ENCODE measurements around the gene CYP3A5. TPM values are rescaled to one million over a fixed set of nuclear protein-coding genes. Genes with fewer than 3 reads are reported as not detected.
A peak's percentile ranks its signal among the peaks of the same experiment; 100 is the strongest.

Gene CYP3A5
- total RNA-seq, 3 donors from 2014 or later, result 8.5 to 25.9 (median 15.4) TPM

DNA sequence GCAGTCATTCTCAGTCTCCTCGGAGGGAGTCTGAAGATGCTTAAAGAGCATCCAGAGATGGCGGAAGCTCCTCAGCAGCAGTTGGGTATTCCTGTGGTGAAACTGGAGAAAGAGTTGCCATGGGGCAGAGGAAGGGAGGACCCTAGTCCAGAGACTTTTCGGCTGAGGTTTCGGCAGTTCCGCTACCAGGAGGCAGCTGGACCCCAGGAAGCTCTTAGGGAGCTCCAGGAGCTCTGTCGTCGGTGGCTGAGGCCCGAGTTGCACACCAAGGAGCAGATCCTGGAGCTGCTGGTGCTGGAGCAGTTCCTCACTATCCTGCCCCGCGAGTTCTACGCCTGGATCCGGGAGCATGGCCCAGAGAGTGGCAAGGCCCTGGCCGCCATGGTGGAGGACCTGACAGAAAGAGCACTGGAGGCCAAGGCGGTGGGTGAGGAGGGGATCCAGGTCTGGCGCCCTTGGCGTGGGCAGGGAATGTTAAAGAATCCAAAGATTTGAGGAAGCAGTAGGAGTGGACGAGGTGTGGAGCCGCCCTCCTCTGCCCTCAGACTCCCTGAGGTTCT is 60.1 kb downstream of the CYP3A5 start:
- peaks cover 5% of the 10 kb centered on the region for H3K36me3 ChIP-seq
- TF ChIP-seq POLR2A (IDR thresholded peaks at IDR 0.05) (no peak), POLR2AphosphoS5 (IDR thresholded peaks at IDR 0.05) (no peak)
- TF ChIP-seq, protein P1, sequence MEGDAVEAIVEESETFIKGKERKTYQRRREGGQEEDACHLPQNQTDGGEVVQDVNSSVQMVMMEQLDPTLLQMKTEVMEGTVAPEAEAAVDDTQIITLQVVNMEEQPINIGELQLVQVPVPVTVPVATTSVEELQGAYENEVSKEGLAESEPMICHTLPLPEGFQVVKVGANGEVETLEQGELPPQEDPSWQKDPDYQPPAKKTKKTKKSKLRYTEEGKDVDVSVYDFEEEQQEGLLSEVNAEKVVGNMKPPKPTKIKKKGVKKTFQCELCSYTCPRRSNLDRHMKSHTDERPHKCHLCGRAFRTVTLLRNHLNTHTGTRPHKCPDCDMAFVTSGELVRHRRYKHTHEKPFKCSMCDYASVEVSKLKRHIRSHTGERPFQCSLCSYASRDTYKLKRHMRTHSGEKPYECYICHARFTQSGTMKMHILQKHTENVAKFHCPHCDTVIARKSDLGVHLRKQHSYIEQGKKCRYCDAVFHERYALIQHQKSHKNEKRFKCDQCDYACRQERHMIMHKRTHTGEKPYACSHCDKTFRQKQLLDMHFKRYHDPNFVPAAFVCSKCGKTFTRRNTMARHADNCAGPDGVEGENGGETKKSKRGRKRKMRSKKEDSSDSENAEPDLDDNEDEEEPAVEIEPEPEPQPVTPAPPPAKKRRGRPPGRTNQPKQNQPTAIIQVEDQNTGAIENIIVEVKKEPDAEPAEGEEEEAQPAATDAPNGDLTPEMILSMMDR (IDR thresholded peaks at IDR 0.05), result no peak
- intact Hi-C loops (cut with DNase I; ENCODE audit: low total_unique reads), result no loop called here
- H3K27me3 ChIP-seq, result no peaks in the 10 kb centered on the region
- H3K4me1 ChIP-seq, result peaks cover 0 to 10% of the 10 kb centered on the region in 2 donors
- no peak overlapping the region for H3K4me3 ChIP-seq
- H3K27ac ChIP-seq, result no peak overlapping the region
- H3K9me3 ChIP-seq, result no peaks in the 10 kb centered on the region
- DNase-seq (ENCODE audit: low spot score in 2 of 2), result no peak

- no peak for DNase-seq (ENCODE audit: low spot score in 2 of 2)
- H3K27me3 ChIP-seq, result no peaks in the 10 kb centered on the region
- H3K4me3 ChIP-seq, result no peak overlapping the region
- intact Hi-C loops (cut with DNase I; ENCODE audit: low total_unique reads), result no loop called here
- peaks cover 0 to 10% of the 10 kb centered on the region in 2 donors for H3K4me1 ChIP-seq
- no peaks in the 10 kb centered on the region for H3K9me3 ChIP-seq
- peaks cover 5% of the 10 kb centered on the region for H3K36me3 ChIP-seq
- H3K27ac ChIP-seq, result no peak overlapping the region
- no peak for TF ChIP-seq POLR2AphosphoS5 (IDR thresholded peaks at IDR 0.05)
- TF ChIP-seq POLR2A (IDR thresholded peaks at IDR 0.05), result no peak
- TF ChIP-seq, protein P1 (IDR thresholded peaks at IDR 0.05), result no peak
These were observed 61.1 kb downstream of the CYP3A5 start for GRCh38 chr7:99618726-99619125.

DNA sequence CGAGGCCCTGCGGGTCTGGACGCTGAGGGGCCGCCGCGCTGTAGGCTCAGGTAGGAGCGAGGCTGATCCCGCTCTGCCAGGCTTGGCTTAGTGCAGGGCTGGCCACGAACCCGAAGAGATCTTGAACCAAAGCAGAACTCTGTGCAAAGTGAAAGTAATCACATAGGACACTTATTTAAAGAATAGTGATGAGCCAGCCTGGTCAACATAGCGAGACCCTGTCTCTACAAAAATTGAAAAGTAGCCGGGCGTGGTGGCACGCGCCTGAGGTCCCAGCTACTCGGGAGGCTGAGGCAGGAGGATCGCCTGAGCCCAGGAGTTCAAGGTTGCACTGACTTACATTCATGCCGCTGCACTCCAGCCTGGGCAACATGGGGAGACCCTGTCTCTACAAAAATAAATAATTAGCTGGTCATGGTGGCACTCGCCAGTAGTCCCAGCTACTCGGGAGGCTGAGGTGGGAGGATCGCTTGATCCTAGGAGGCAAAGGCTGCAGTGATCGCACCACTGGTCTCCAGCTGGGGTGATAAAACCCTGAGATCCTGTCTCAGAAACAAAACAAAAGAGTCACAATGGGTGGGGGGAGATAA is 62.5 kb downstream of the CYP3A5 start:
- TF ChIP-seq, protein P1 (IDR thresholded peaks at IDR 0.05), result no peak
- TF ChIP-seq POLR2A (IDR thresholded peaks at IDR 0.05), result no peak
- TF ChIP-seq POLR2AphosphoS5 (IDR thresholded peaks at IDR 0.05), result no peak
- intact Hi-C loops (cut with DNase I; ENCODE audit: low total_unique reads), result no loop called here

DNA sequence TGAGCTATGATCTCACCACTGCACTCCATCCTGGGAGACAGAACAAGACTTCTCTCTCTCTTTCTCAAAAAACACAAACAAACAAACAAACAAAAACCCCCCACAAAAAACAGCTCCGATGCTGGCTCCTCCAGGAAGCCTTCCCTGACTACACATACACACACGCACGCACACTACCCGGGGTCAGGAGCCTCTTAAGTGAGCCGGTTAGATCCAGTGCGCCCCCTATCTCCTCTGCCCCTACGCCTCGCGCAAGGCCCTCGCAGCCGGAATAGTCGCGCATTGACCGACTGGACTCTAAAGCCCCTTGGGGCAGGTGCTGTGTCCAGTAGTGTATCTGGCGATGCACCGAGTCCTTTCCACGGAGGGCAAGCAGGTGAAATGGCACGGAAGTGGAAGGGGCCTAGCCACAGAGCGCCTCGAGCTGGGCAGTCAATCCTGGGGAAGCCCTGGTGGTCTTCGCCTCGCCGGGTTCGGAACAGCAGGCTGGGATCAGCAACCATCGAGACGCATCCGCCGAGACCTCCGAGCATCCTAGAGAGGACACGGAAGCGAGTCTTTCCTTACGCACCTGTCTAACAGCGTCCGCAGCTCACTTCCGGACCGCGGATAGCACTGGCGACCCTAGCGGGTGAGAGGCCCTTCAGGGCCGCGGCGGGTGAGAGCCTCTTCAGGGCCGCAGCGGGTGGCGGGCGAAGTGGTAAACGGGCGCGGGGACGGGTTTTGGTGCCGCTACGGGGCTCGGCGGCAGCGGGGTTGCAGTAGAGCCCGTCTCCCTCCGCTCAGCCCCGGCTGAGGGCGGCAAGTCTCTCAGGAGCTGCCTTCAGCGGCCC is 63.2 kb downstream of the CYP3A5 start, which contains the start of gene ZSCAN25:
Gene ZSCAN25, plus strand, starts transcription at position 588 of the 833 bp plus-strand sequence. CDS start 2,661 bp downstream, outside the sequence.
- Histone ChIP-seq H3K9me3 (no peaks in the 10 kb centered on the region), H3K27ac (peak within 1 kb of the TSS; percentile 87 to 90), H3K4me3 (peak within 1 kb of the TSS; percentile 74 to 98 (median 84)), H3K4me1 (peaks cover 0 to 10% of the 10 kb centered on the region in 2 donors), H3K36me3 (peaks cover 5% of the 10 kb centered on the region), H3K27me3 (no peaks in the 10 kb centered on the region)
- no peak for TF ChIP-seq POLR2A (IDR thresholded peaks at IDR 0.05)
- TF ChIP-seq POLR2AphosphoS5 (IDR thresholded peaks at IDR 0.05), result peak; percentile 66 to 79 (median 69)
- TF ChIP-seq, protein P1 (IDR thresholded peaks at IDR 0.05), result no peak
- peak; percentile 62 to 75 for DNase-seq (ENCODE audit: low spot score in 2 of 2)
- intact Hi-C loops (cut with DNase I; ENCODE audit: low total_unique reads), result no loop called here

More for the DNA sequence above, 62.5 kb downstream of the CYP3A5 start:
- no peaks in the 10 kb centered on the region for H3K9me3 ChIP-seq
- H3K27me3 ChIP-seq, result no peaks in the 10 kb centered on the region
- H3K27ac ChIP-seq, result peak overlapping the region; percentile 87 to 90
- peaks cover 5% of the 10 kb centered on the region for H3K36me3 ChIP-seq
- H3K4me1 ChIP-seq, result peaks cover 0 to 10% of the 10 kb centered on the region in 2 donors
- H3K4me3 ChIP-seq, result peak overlapping the region; percentile 74 to 98 (median 84)
- DNase-seq (ENCODE audit: low spot score in 2 of 2), result no peak
